ENCODE measurements around the gene DLGAP1.

Gene DLGAP1

GRCh38 chr18:3599861-3600260 lies 855.2 kb downstream of the DLGAP1 start:
- DNase-seq (ENCODE audit: extremely low spot score) = no peak
- ChIA-PET POLR2A (no interaction called here), CTCF (no interaction called here)
- TF ChIP-seq HDGF (IDR thresholded peaks at IDR 0.05; ENCODE audit: borderline replicate concordance) (no peak), FOXA1 (IDR thresholded peaks at IDR 0.05) (no peak), ARNT (IDR thresholded peaks at IDR 0.05) (no peak), PKNOX1 (IDR thresholded peaks at IDR 0.05) (no peak), BHLHE40 (IDR thresholded peaks at IDR 0.05; ENCODE audit: borderline replicate concordance) (no peak), ELF4 (IDR thresholded peaks at IDR 0.05) (no peak), TARDBP (IDR thresholded peaks at IDR 0.05) (no peak), NFRKB (IDR thresholded peaks at IDR 0.05) (no peak), L3MBTL2 (conservative IDR thresholded peaks at IDR 0.05) (no peak), LEF1 (IDR thresholded peaks at IDR 0.05; ENCODE audit: borderline replicate concordance) (no peak), FOXM1 (IDR thresholded peaks at IDR 0.05; ENCODE audit: borderline replicate concordance) (no peak), ZNF384 (IDR thresholded peaks at IDR 0.05) (no peak), FOXK2 (IDR thresholded peaks at IDR 0.05) (no peak), SP1 (IDR thresholded peaks at IDR 0.05) (no peak), SUZ12 (IDR thresholded peaks at IDR 0.05) (no peak)

GRCh38 chr18:3599195-3599594 lies 855.9 kb downstream of the DLGAP1 start:
- DNase-seq (ENCODE audit: extremely low spot score) = no peak
- no peak for TF ChIP-seq HDGF (IDR thresholded peaks at IDR 0.05; ENCODE audit: borderline replicate concordance)
- TF ChIP-seq SUZ12 (IDR thresholded peaks at IDR 0.05) = no peak
- TF ChIP-seq BHLHE40 (IDR thresholded peaks at IDR 0.05; ENCODE audit: borderline replicate concordance) = no peak
- no peak for TF ChIP-seq TARDBP (IDR thresholded peaks at IDR 0.05)
- TF ChIP-seq ELF4 (IDR thresholded peaks at IDR 0.05) = no peak
- TF ChIP-seq PKNOX1 (IDR thresholded peaks at IDR 0.05) = no peak
- no peak for TF ChIP-seq NFRKB (IDR thresholded peaks at IDR 0.05)
- TF ChIP-seq LEF1 (IDR thresholded peaks at IDR 0.05; ENCODE audit: borderline replicate concordance) = no peak
- no peak for TF ChIP-seq L3MBTL2 (conservative IDR thresholded peaks at IDR 0.05)
- no peak for TF ChIP-seq FOXK2 (IDR thresholded peaks at IDR 0.05)
- no peak for TF ChIP-seq CTBP1 (IDR thresholded peaks at IDR 0.05; ENCODE audit: borderline replicate concordance)
- no peak for TF ChIP-seq FOXA1 (IDR thresholded peaks at IDR 0.05)
- ChIA-PET POLR2A (no interaction called here), CTCF (no interaction called here)

- CTCF ChIA-PET = no interaction called here
- TF ChIP-seq TARDBP (IDR thresholded peaks at IDR 0.05) = no peak
- TF ChIP-seq FOXA1 (IDR thresholded peaks at IDR 0.05) = no peak
- no peak for TF ChIP-seq SP1 (IDR thresholded peaks at IDR 0.05)
- no peak for TF ChIP-seq SUZ12 (IDR thresholded peaks at IDR 0.05)
- TF ChIP-seq CTBP1 (IDR thresholded peaks at IDR 0.05; ENCODE audit: borderline replicate concordance) = no peak
- TF ChIP-seq ARNT (IDR thresholded peaks at IDR 0.05) = no peak
- no peak for TF ChIP-seq LEF1 (IDR thresholded peaks at IDR 0.05; ENCODE audit: borderline replicate concordance)
- no peak for TF ChIP-seq PKNOX1 (IDR thresholded peaks at IDR 0.05)
- no peak for TF ChIP-seq ZNF384 (IDR thresholded peaks at IDR 0.05)
- no peak for TF ChIP-seq FOXM1 (IDR thresholded peaks at IDR 0.05; ENCODE audit: borderline replicate concordance)
- no peak for TF ChIP-seq HDGF (IDR thresholded peaks at IDR 0.05; ENCODE audit: borderline replicate concordance)
- TF ChIP-seq BHLHE40 (IDR thresholded peaks at IDR 0.05; ENCODE audit: borderline replicate concordance) = no peak
- TF ChIP-seq L3MBTL2 (conservative IDR thresholded peaks at IDR 0.05) = no peak
- TF ChIP-seq FOXK2 (IDR thresholded peaks at IDR 0.05) = no peak
- no peak for TF ChIP-seq NFRKB (IDR thresholded peaks at IDR 0.05)
These were observed 856.5 kb downstream of the DLGAP1 start for GRCh38 chr18:3598581-3598980.

GRCh38 chr18:3597409-3598357 lies 857.4 kb downstream of the DLGAP1 start:
- CTCF ChIA-PET = interaction anchor here (0.8 kb wide), 1 partner anchor 1696 kb away, joined by 4 read pairs; no protein-coding TSS in a partner anchor
- TF ChIP-seq SP1 (IDR thresholded peaks at IDR 0.05) (no peak), SUZ12 (IDR thresholded peaks at IDR 0.05) (no peak), HDGF (IDR thresholded peaks at IDR 0.05; ENCODE audit: borderline replicate concordance) (no peak), FOXK2 (IDR thresholded peaks at IDR 0.05) (no peak), TARDBP (IDR thresholded peaks at IDR 0.05) (no peak), NFRKB (IDR thresholded peaks at IDR 0.05) (no peak)
- no peak for DNase-seq (ENCODE audit: extremely low spot score)
- POLR2A ChIA-PET = interaction anchor here (1.9 kb wide), 1 partner anchor 150 kb away, joined by 6 read pairs; no protein-coding TSS in a partner anchor

More at GRCh38 chr18:3598581-3598980, 856.5 kb downstream of the DLGAP1 start:
- POLR2A ChIA-PET = no interaction called here
- DNase-seq (ENCODE audit: extremely low spot score) = no peak

GRCh38 chr18:3596637-3597384 lies 858.3 kb downstream of the DLGAP1 start:
- TF ChIP-seq L3MBTL2 (conservative IDR thresholded peaks at IDR 0.05) (no peak), FOXA1 (IDR thresholded peaks at IDR 0.05) (no peak)
- CTCF ChIA-PET = interaction anchor here (0.6 kb wide), 2 partner anchors 53 to 276 kb away, joined by 4 to 10 read pairs; no protein-coding TSS in a partner anchor
- POLR2A ChIA-PET = interaction anchor here (1.9 kb wide), 1 partner anchor 149 kb away, joined by 6 read pairs; no protein-coding TSS in a partner anchor
- no peak for DNase-seq (ENCODE audit: extremely low spot score)
